H1 (cell line): ENCODE results near the gene NUP210. TPM values are rescaled to one million over a fixed set of nuclear protein-coding genes. Genes with fewer than 3 reads are reported as not detected.

Experiments used
- CTCF ChIA-PET: fragments of 300-600 bp; sonication (Branson Sonifier 250); formaldehyde crosslinking; loops from one replicate; lab custom pipeline; 2021; ENCODE audit not compliant: partially characterized antibody; lab: Charles Lee
- POLR2A ChIA-PET: fragments of 300-600 bp; sonication (Branson Sonifier 250); formaldehyde crosslinking; loops from one replicate; lab custom pipeline; 2021; ENCODE audit warnings: inconsistent platforms; ENCODE audit not compliant: partially characterized antibody; lab: Charles Lee
- DNase-seq, 2 experiments: peaks; one replicate each; pipeline versions ENCODE4 v3.0.0 to v3.0.0-alpha.2; 2010 to 2022; ENCODE audit warnings: low spot score in 2 of 2, low read depth in 1 of 2, mixed read lengths in 1 of 2
- FAIRE-seq: peaks from 2 replicates; lab custom pipeline; 2011; peaks lifted over from hg19 to GRCh38; lab: Jason Lieb, UNC
- H2AFZ ChIP-seq: 2 replicates; pipeline ENCODE4 v1.8.1; 2012; ENCODE audit warnings: low read length, inconsistent platforms
- H2AK5ac ChIP-seq: 2 replicates; pipeline ENCODE4 v1.6.1; 2013; ENCODE audit warnings: low read depth, low read length
- H2BK120ac ChIP-seq: replicated peaks from 2 replicates; pipeline ENCODE3; 2013; ENCODE audit warnings: low read depth, low read length, inconsistent platforms
- H2BK12ac ChIP-seq: 2 replicates; pipeline ENCODE4 v1.6.1; 2013; ENCODE audit warnings: low read depth, low read length
- H2BK15ac ChIP-seq: 2 replicates; pipeline ENCODE4 v1.6.1; 2013; ENCODE audit warnings: low read length
- H2BK20ac ChIP-seq: 2 replicates; pipeline ENCODE4 v1.6.1; 2013; ENCODE audit warnings: low read length
- H2BK5ac ChIP-seq: 2 replicates; pipeline ENCODE4 v1.6.1; 2013; ENCODE audit warnings: low read depth, low read length
- H3K14ac ChIP-seq: 2 replicates; pipeline ENCODE4 v1.6.1; 2013; ENCODE audit warnings: inconsistent platforms; ENCODE audit not compliant: insufficient read length
- H3K18ac ChIP-seq: 2 replicates; pipeline ENCODE4 v1.6.1; 2013; ENCODE audit warnings: low read length; ENCODE audit errors: extremely low read depth
- H3K23ac ChIP-seq: 2 replicates; pipeline ENCODE4 v1.6.1; 2013; ENCODE audit warnings: inconsistent platforms; ENCODE audit not compliant: insufficient read length
- H3K23me2 ChIP-seq: 2 replicates; pipeline ENCODE4 v1.6.1; 2013; ENCODE audit warnings: low read depth, low read length
- H3K27ac ChIP-seq: 2 replicates; pipeline ENCODE4 v1.6.1; 2011; ENCODE audit warnings: low read depth, low read length, inconsistent platforms
- H3K27me3 ChIP-seq, 4 experiments: replicated peaks in 1 of 4; 1 replicate in 1 of 4; 2 replicates in 3 of 4; pipeline versions ENCODE4 v1.6.1 to v1.8.1; 2011 to 2013; ENCODE audit warnings: low read length in 3 of 4, mild to moderate bottlenecking in 3 of 4, inconsistent platforms in 2 of 4, mixed read lengths in 2 of 4, moderate library complexity in 1 of 4; ENCODE audit not compliant: control insufficient read depth in 3 of 4, insufficient read depth in 3 of 4; ENCODE audit errors: extremely low read depth in 1 of 4
- H3K36me3 ChIP-seq, 4 experiments: 2 replicates each; pipeline versions ENCODE4 v1.6.1 to v1.8.1; 2011 to 2013; ENCODE audit warnings: mild to moderate bottlenecking in 4 of 4, low read length in 3 of 4, moderate library complexity in 2 of 4, control low read depth in 1 of 4, inconsistent platforms in 1 of 4; ENCODE audit not compliant: insufficient read depth in 4 of 4, control insufficient read depth in 2 of 4
- H3K4ac ChIP-seq: replicated peaks from 2 replicates; pipeline ENCODE3; 2013; ENCODE audit warnings: low read length, low read depth, mixed read lengths, inconsistent platforms; ENCODE audit not compliant: insufficient read length
- H3K4me1 ChIP-seq, 4 experiments: replicated peaks in 1 of 4; 1 replicate in 1 of 4; 2 replicates in 3 of 4; pipeline versions ENCODE4 v1.6.1 to v1.8.1; 2011 to 2013; ENCODE audit warnings: low read length in 3 of 4, inconsistent platforms in 2 of 4, mixed read lengths in 1 of 4; ENCODE audit not compliant: insufficient read depth in 4 of 4, control insufficient read depth in 3 of 4
- H3K4me2 ChIP-seq, 2 experiments: 2 replicates each; pipeline versions ENCODE4 v1.6.1 to v1.8.1; 2011 to 2013; ENCODE audit warnings: low read depth in 2 of 2, low read length in 2 of 2, control low read depth in 1 of 2, inconsistent platforms in 1 of 2, mild to moderate bottlenecking in 1 of 2; ENCODE audit not compliant: insufficient read depth in 1 of 2
- H3K4me3 ChIP-seq, 4 experiments: fragments of 200-600, 300-600 bp in 1 of 4; sonication (generic), shearing (Covaris generic), sonication (Bioruptor Twin) in 1 of 4; 2 replicates each; pipeline versions ENCODE4 v1.5.1 to v1.8.1; 2011 to 2016; ENCODE audit warnings: low read length in 4 of 4, low read depth in 3 of 4, control low read depth in 2 of 4, inconsistent platforms in 2 of 4, mild to moderate bottlenecking in 2 of 4, mixed read lengths in 1 of 4, moderate library complexity in 1 of 4; ENCODE audit not compliant: insufficient read depth in 2 of 4; ENCODE audit errors: extremely low read depth in 1 of 4
- H3K56ac ChIP-seq: replicated peaks from 2 replicates; pipeline ENCODE3; 2013; ENCODE audit warnings: low read depth, mild to moderate bottlenecking, mixed read lengths, low read length, inconsistent platforms; ENCODE audit not compliant: insufficient read length
- H3K79me1 ChIP-seq: 2 replicates; pipeline ENCODE4 v1.6.1; 2013; ENCODE audit warnings: low read depth, low read length, control low read depth
- H3K79me2 ChIP-seq, 2 experiments: 2 replicates each; pipeline versions ENCODE4 v1.6.1 to v1.8.1; 2012 to 2013; ENCODE audit warnings: low read length in 2 of 2, mild to moderate bottlenecking in 2 of 2, inconsistent platforms in 1 of 2; ENCODE audit not compliant: insufficient read depth in 2 of 2, control insufficient read depth in 1 of 2
- H3K9ac ChIP-seq, 4 experiments: replicated peaks in 1 of 4; 1 replicate in 1 of 4; 2 replicates in 3 of 4; pipeline versions ENCODE4 v1.6.1 to v1.8.1; 2011 to 2013; ENCODE audit warnings: low read depth in 3 of 4, low read length in 3 of 4, control low read depth in 2 of 4, mild to moderate bottlenecking in 2 of 4, moderate library complexity in 2 of 4, inconsistent platforms in 1 of 4; ENCODE audit errors: extremely low read depth in 1 of 4
- H3K9me3 ChIP-seq, 2 experiments: 2 replicates each; pipeline versions ENCODE4 v1.6.1 to v1.8.1; 2012 to 2013; ENCODE audit warnings: mild to moderate bottlenecking in 2 of 2, moderate library complexity in 2 of 2, control low read depth in 1 of 2, inconsistent platforms in 1 of 2, low read depth in 1 of 2, low read length in 1 of 2, mixed read lengths in 1 of 2; ENCODE audit not compliant: insufficient read depth in 2 of 2
- H4K20me1 ChIP-seq, 2 experiments: replicated peaks in 1 of 2; 2 replicates each; pipeline versions ENCODE3 to v1.8.1; 2011 to 2013; ENCODE audit warnings: inconsistent platforms in 2 of 2, low read length in 2 of 2, mild to moderate bottlenecking in 1 of 2; ENCODE audit not compliant: insufficient read depth in 2 of 2, control insufficient read depth in 1 of 2
- H4K5ac ChIP-seq: 2 replicates; pipeline ENCODE4 v1.6.1; 2013; ENCODE audit warnings: low read length, low read depth, mixed read lengths, inconsistent platforms; ENCODE audit not compliant: insufficient read length
- H4K8ac ChIP-seq: 2 replicates; pipeline ENCODE4 v1.8.0; 2013; ENCODE audit warnings: mild to moderate bottlenecking, moderate library complexity, low read length, inconsistent platforms; ENCODE audit not compliant: insufficient read depth; ENCODE audit errors: extremely low read depth
- H4K91ac ChIP-seq: replicated peaks from 2 replicates; pipeline ENCODE3; 2013; ENCODE audit warnings: low read length, mixed read lengths, inconsistent platforms; ENCODE audit not compliant: insufficient read length
- BRCA1 ChIP-seq: IDR thresholded peaks from 2 replicates; pipeline ENCODE4 v1.6.1; 2012; ENCODE audit warnings: low read depth, low read length, improper control_type of control experiment
- PHF8 ChIP-seq: fragments of 200-600 bp; sonication (generic); conservative IDR thresholded peaks from 2 replicates; pipeline ENCODE4 v1.7.1; 2012; ENCODE audit warnings: low read depth, mild to moderate bottlenecking, inconsistent platforms, low read length, moderate library complexity
- SIN3A ChIP-seq, 2 experiments: IDR thresholded peaks in 1 of 2; conservative IDR thresholded peaks in 1 of 2; 2 replicates each; pipeline ENCODE4 v1.6.1; 2011 to 2012; ENCODE audit warnings: low read length in 2 of 2, improper control_type of control experiment in 1 of 2, low read depth in 1 of 2, mild to moderate bottlenecking in 1 of 2
- SP1 ChIP-seq: IDR thresholded peaks from 2 replicates; pipeline ENCODE4 v1.6.1; 2011; ENCODE audit warnings: low read depth, low read length
- TAF7 ChIP-seq: optimal IDR thresholded peaks from 2 replicates; pipeline ENCODE3; 2011; ENCODE audit warnings: low read depth, mild to moderate bottlenecking, inconsistent platforms, low read length, moderate library complexity, borderline replicate concordance
- WGBS, 2 experiments: shearing (Covaris generic) in 1 of 2; methylation state at CpG; one replicate each; pipeline versions ENCODE4 v1.1.6 to v1.1.7; 2013 to 2015; ENCODE audit warnings: low lambda C conversion rate in 2 of 2, mixed read lengths in 2 of 2, inconsistent platforms in 1 of 2, low coverage in 1 of 2, missing lambda C conversion rate in 1 of 2; ENCODE audit not compliant: insufficient replicate concordance in 2 of 2, insufficient coverage in 1 of 2, insufficient read length in 1 of 2; ENCODE audit errors: extremely low coverage in 1 of 2, missing lambda C conversion rate in 1 of 2; 5-methylcytosine and 5-hydroxymethylcytosine counted together
- polyA plus RNA-seq, 7 experiments: library from polyadenylated mRNA; depleted of rRNA in 3 of 7; stranded (reverse) in 5 of 7; unstranded in 2 of 7; fragments of >200 nt in 5 of 7; fragments of 200-250 nt in 2 of 7; gene quantifications; 1 replicate in 5 of 7; 2 replicates in 1 of 7; 4 replicates in 1 of 7; pipeline versions ENCODE4 v1.2.1 to v1.2.3, GENCODE V29; 2011 to 2013; ENCODE audit warnings: missing spikeins in 2 of 7, mixed read lengths in 2 of 7
- total RNA-seq: library from RNA; stranded (reverse); fragmentation: NEBNext Ultra II Directional; extraction: Animal tissue kit (Norgen Biotek cat#: 25700); gene quantifications from 2 replicates; pipeline ENCODE4 v1.2.1, GENCODE V29; 2021

The NUP210 gene
- total and polyA plus RNA-seq, 2 of the 8 experiments (the other 6 are each of a cell fraction or from before 2014, with no cell fraction given), result 51.0 to 53.7 TPM

GRCh38 chr3:13314877-13315276 lies 105.2 kb downstream of the NUP210 start:
- Histone ChIP-seq H4K5ac (no peak overlapping the region), H4K8ac (no peak overlapping the region), H3K27ac (no peak overlapping the region), H3K36me3 (peaks cover 9 to 31% (median 17%) of the 10 kb centered on the region in 4 experiments; a peak in 6 of 8 replicates), H3K4me2 (no peak overlapping the region), H3K18ac (no peak overlapping the region), H3K4ac (no peak overlapping the region), H2BK12ac (no peak overlapping the region), H3K9ac (no peak overlapping the region; a peak in 1 of 7 replicates), H3K4me1 (no peaks in the 10 kb centered on the region), H3K14ac (no peak overlapping the region), H3K23ac (no peak overlapping the region), H2AFZ (no peak overlapping the region), H2BK15ac (no peak overlapping the region), H4K20me1 (peaks cover 2% of the 10 kb centered on the region in 2 experiments), H2BK5ac (peak overlapping the region; percentile 63; the same call in 1 of the 2 replicates), H2BK120ac (no peak overlapping the region), H3K27me3 (no peaks in the 10 kb centered on the region), H3K23me2 (no peaks in the 10 kb centered on the region), H4K91ac (no peak overlapping the region), H2AK5ac (no peak overlapping the region), H3K79me1 (no peaks in the 10 kb centered on the region), H3K4me3 (no peak overlapping the region), H3K56ac (no peak overlapping the region), H3K9me3 (no peaks in the 10 kb centered on the region), H2BK20ac (no peak overlapping the region), H3K79me2 (no peaks in the 10 kb centered on the region)
- ChIA-PET POLR2A (no interaction called here), CTCF (interaction anchor here (1.3 to 2.0 kb wide), 3 partner anchors 147 to 271 kb away, joined by 3 to 6 read pairs (median 5); no protein-coding TSS in a partner anchor)
- DNase-seq (no peak), FAIRE-seq (no peak)
- 90% methylated on average over 3 of the region's 3 CpGs; no CpG with 5 or more reads in 1 of the 2 experiments for WGBS, 2 experiments
- TF ChIP-seq SP1 (no peak), SIN3A (conservative IDR thresholded peaks at IDR 0.05 in 1 of 2, IDR thresholded peaks at IDR 0.05 in 1 of 2; ENCODE audit: low read depth in 1 of 2, low read length in 2 of 2) (no peak), PHF8 (no peak), TAF7 (no peak), BRCA1 (no peak)
